HEK293 (cell line): ENCODE measurements around the gene NUMB.

ENCODE experiments used
- CTCF ChIA-PET: fragments of 350-600 bp; formaldehyde crosslinking; extraction: SDS; loops from one replicate; lab custom pipeline; 2021; ENCODE audit warnings: antibody characterized with exemption; lab: Yijun Ruan, JAX
- POLR2A ChIA-PET: fragments of 300-600 bp; formaldehyde crosslinking; extraction: SDS; loops from one replicate; lab custom pipeline; 2020; ENCODE audit warnings: antibody characterized with exemption, inconsistent platforms; lab: Yijun Ruan, JAX
- H3K27ac ChIP-seq: fragments of 200-500 bp; sonication (Bioruptor generic); 2 replicates; pipeline ENCODE4 v1.5.1; 2014; ENCODE audit warnings: low read depth, low read length, control low read depth, inconsistent platforms; ENCODE audit errors: extremely low read depth
- H3K36me3 ChIP-seq, 2 experiments: fragments of 200-500 bp in 1 of 2; sonication (Bioruptor generic) in 1 of 2; 1 replicate in 1 of 2; 2 replicates in 1 of 2; pipeline ENCODE4 v1.5.1; 2014 to 2017; ENCODE audit warnings: inconsistent platforms in 2 of 2, low read length in 2 of 2; ENCODE audit not compliant: control insufficient read depth in 2 of 2, insufficient read depth in 1 of 2
- H3K4me1 ChIP-seq: fragments of 200-500 bp; sonication (Bioruptor generic); 2 replicates; pipeline ENCODE4 v1.5.1; 2014; ENCODE audit warnings: mild to moderate bottlenecking, low read length, inconsistent platforms; ENCODE audit not compliant: control insufficient read depth, insufficient read depth
- H3K4me3 ChIP-seq: 2 replicates; pipeline ENCODE4 v1.5.1; 2011; ENCODE audit warnings: low read depth, mild to moderate bottlenecking, control low read depth, low read length, moderate library complexity
- H3K9me3 ChIP-seq: fragments of 200-500 bp; sonication (Bioruptor generic); 2 replicates; pipeline ENCODE4 v1.5.1; 2014; ENCODE audit warnings: low read depth, low read length, inconsistent platforms; ENCODE audit not compliant: control insufficient read depth, insufficient read depth
- FEZF1 ChIP-seq: fragments of 450-650 bp; formaldehyde crosslinking; IDR thresholded peaks from 2 replicates; pipeline ENCODE4 v1.5.1; 2016; ENCODE audit warnings: missing biosample characterization, missing genetic modification characterization
- HOXC10 ChIP-seq: sonication (generic); formaldehyde crosslinking; IDR thresholded peaks from 2 replicates; pipeline ENCODE4 v1.8.1; 2023; ENCODE audit warnings: mild to moderate bottlenecking, missing genetic modification reagents
- OSR2 ChIP-seq: fragments of 450-650 bp; formaldehyde crosslinking; IDR thresholded peaks from 2 replicates; pipeline ENCODE4 v1.5.1; 2016; ENCODE audit warnings: missing biosample characterization, missing genetic modification characterization
- PRDM1 ChIP-seq: fragments of 450-650 bp; formaldehyde crosslinking; IDR thresholded peaks from 2 replicates; pipeline ENCODE4; 2016; ENCODE audit warnings: missing biosample characterization, missing genetic modification characterization
- SCRT2 ChIP-seq: fragments of 450-650 bp; formaldehyde crosslinking; IDR thresholded peaks from 2 replicates; pipeline ENCODE4 v1.5.1; 2016; ENCODE audit warnings: missing biosample characterization, missing genetic modification characterization
- ZFHX2 ChIP-seq: fragments of 450-650 bp; formaldehyde crosslinking; conservative IDR thresholded peaks from 2 replicates; pipeline ENCODE4 v1.5.1; 2016; ENCODE audit warnings: missing biosample characterization, missing genetic modification characterization
- ZNF157 ChIP-seq: fragments of 450-650 bp; formaldehyde crosslinking; IDR thresholded peaks from 2 replicates; pipeline ENCODE4 v1.5.1; 2016; ENCODE audit warnings: missing biosample characterization, missing genetic modification characterization
- ZNF274 ChIP-seq, 2 experiments: fragments of 200-500 bp in 1 of 2; fragments of 450-650 bp in 1 of 2; sonication (Bioruptor generic) in 1 of 2; formaldehyde crosslinking in 1 of 2; IDR thresholded peaks; 2 replicates each; pipeline versions ENCODE4 v1.5.1 to v1.6.1; 2014 to 2016; ENCODE audit warnings: borderline replicate concordance in 1 of 2, inconsistent platforms in 1 of 2, low read length in 1 of 2, missing biosample characterization in 1 of 2, missing genetic modification characterization in 1 of 2
- ZNF311 ChIP-seq: fragments of 450-650 bp; formaldehyde crosslinking; IDR thresholded peaks from 2 replicates; pipeline ENCODE4 v1.5.1; 2017; ENCODE audit warnings: missing biosample characterization, missing genetic modification characterization, borderline replicate concordance
- ZNF354C ChIP-seq: fragments of 450-650 bp; formaldehyde crosslinking; IDR thresholded peaks from 2 replicates; pipeline ENCODE4 v1.5.1; 2016; ENCODE audit warnings: missing biosample characterization, missing genetic modification characterization, low read depth, borderline replicate concordance
- ZNF423 ChIP-seq: fragments of 450-650 bp; formaldehyde crosslinking; IDR thresholded peaks from 2 replicates; pipeline ENCODE4 v1.5.1; 2016; ENCODE audit warnings: missing biosample characterization, missing genetic modification characterization
- ZNF530 ChIP-seq: fragments of 450-650 bp; formaldehyde crosslinking; IDR thresholded peaks from 2 replicates; pipeline ENCODE4 v1.5.1; 2016; ENCODE audit warnings: low read depth, missing biosample characterization, missing genetic modification characterization
- ZNF621 ChIP-seq: fragments of 450-650 bp; formaldehyde crosslinking; IDR thresholded peaks from 2 replicates; pipeline ENCODE4 v1.5.1; 2017; ENCODE audit warnings: missing biosample characterization, missing genetic modification characterization
- ZSCAN16 ChIP-seq: fragments of 450-650 bp; formaldehyde crosslinking; IDR thresholded peaks from 2 replicates; pipeline ENCODE4 v1.5.1; 2016; ENCODE audit warnings: missing biosample characterization, missing genetic modification characterization
- ZSCAN30 ChIP-seq: fragments of 450-650 bp; IDR thresholded peaks from 2 replicates; pipeline ENCODE4 v1.5.1; 2018; ENCODE audit warnings: missing biosample characterization, mild to moderate bottlenecking, missing genetic modification characterization, moderate library complexity
- TF ChIP-seq, protein P1 (sequence below): fragments of 450-650 bp; formaldehyde crosslinking; IDR thresholded peaks from 2 replicates; pipeline ENCODE4 v1.5.1; 2016; ENCODE audit warnings: missing biosample characterization, missing genetic modification characterization
- TF ChIP-seq, protein P2 (sequence below): fragments of 450-650 bp; formaldehyde crosslinking; IDR thresholded peaks from 2 replicates; pipeline ENCODE4 v1.5.1; 2016; ENCODE audit warnings: missing biosample characterization, missing genetic modification characterization
- TF ChIP-seq, protein P3 (sequence below): fragments of 450-650 bp; formaldehyde crosslinking; IDR thresholded peaks from 2 replicates; pipeline ENCODE4 v1.5.1; 2017; ENCODE audit warnings: missing biosample characterization, missing genetic modification characterization
- TF ChIP-seq, protein P4 (sequence below): fragments of 450-650 bp; formaldehyde crosslinking; IDR thresholded peaks from 2 replicates; pipeline ENCODE4 v1.5.1; 2016; ENCODE audit warnings: missing biosample characterization, missing genetic modification characterization
- TF ChIP-seq, protein P5 (sequence below): fragments of 450-650 bp; formaldehyde crosslinking; optimal IDR thresholded peaks from 2 replicates; pipeline ENCODE3; 2016; ENCODE audit warnings: missing biosample characterization, mild to moderate bottlenecking, missing genetic modification characterization

NUMB gene

DNA sequence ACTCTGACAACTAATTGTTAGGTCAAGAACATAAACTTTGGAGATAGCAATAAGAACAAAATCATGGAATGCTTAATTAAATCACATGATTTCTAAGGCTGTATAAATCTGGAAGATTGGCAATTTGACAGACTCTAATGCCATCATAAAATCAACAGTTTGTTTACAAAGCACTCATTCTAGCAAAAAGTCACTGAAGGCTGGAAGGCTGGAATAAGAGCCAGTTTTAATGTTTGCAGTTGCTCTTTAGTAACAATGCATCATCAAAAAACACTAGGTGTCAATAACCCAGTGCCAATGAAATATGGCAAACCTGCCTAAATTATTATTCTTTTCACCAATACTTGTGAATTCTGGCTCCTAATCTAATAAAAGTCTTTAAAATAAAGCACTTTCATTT, 65.0 kb downstream of the NUMB start:
- no peak overlapping the region for H3K27ac ChIP-seq
- TF ChIP-seq HOXC10 (CRISPR knock-in tag) (no peak), SCRT2 (tag by site-specific recombination) (peak; percentile 80), ZSCAN30 (0 out of 2 replicates have a peak, but pooled peaks have one; percentile 9), ZNF354C (tag by site-specific recombination) (no peak), ZNF274 (IDR thresholded peaks at IDR 0.05; ENCODE audit: low read length) (no peak), ZNF274 (tag by site-specific recombination; IDR thresholded peaks at IDR 0.05; ENCODE audit: borderline replicate concordance) (no peak), ZNF530 (tag by site-specific recombination) (no peak), ZNF311 (tag by site-specific recombination) (no peak), ZSCAN16 (tag by site-specific recombination) (0 out of 2 replicates have a peak, but pooled peaks have one; percentile 53)
- TF ChIP-seq, protein P1, sequence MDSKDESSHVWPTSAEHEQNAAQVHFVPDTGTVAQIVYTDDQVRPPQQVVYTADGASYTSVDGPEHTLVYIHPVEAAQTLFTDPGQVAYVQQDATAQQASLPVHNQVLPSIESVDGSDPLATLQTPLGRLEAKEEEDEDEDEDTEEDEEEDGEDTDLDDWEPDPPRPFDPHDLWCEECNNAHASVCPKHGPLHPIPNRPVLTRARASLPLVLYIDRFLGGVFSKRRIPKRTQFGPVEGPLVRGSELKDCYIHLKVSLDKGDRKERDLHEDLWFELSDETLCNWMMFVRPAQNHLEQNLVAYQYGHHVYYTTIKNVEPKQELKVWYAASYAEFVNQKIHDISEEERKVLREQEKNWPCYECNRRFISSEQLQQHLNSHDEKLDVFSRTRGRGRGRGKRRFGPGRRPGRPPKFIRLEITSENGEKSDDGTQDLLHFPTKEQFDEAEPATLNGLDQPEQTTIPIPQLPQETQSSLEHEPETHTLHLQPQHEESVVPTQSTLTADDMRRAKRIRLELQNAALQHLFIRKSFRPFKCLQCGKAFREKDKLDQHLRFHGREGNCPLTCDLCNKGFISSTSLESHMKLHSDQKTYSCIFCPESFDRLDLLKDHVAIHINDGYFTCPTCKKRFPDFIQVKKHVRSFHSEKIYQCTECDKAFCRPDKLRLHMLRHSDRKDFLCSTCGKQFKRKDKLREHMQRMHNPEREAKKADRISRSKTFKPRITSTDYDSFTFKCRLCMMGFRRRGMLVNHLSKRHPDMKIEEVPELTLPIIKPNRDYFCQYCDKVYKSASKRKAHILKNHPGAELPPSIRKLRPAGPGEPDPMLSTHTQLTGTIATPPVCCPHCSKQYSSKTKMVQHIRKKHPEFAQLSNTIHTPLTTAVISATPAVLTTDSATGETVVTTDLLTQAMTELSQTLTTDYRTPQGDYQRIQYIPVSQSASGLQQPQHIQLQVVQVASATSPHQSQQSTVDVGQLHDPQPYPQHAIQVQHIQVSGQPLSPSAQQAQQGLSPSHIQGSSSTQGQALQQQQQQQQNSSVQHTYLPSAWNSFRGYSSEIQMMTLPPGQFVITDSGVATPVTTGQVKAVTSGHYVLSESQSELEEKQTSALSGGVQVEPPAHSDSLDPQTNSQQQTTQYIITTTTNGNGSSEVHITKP (tag by site-specific recombination): no peak
- TF ChIP-seq, protein P2, sequence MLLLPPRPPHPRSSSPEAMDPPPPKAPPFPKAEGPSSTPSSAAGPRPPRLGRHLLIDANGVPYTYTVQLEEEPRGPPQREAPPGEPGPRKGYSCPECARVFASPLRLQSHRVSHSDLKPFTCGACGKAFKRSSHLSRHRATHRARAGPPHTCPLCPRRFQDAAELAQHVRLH (tag by site-specific recombination): no peak
- TF ChIP-seq, protein P3, sequence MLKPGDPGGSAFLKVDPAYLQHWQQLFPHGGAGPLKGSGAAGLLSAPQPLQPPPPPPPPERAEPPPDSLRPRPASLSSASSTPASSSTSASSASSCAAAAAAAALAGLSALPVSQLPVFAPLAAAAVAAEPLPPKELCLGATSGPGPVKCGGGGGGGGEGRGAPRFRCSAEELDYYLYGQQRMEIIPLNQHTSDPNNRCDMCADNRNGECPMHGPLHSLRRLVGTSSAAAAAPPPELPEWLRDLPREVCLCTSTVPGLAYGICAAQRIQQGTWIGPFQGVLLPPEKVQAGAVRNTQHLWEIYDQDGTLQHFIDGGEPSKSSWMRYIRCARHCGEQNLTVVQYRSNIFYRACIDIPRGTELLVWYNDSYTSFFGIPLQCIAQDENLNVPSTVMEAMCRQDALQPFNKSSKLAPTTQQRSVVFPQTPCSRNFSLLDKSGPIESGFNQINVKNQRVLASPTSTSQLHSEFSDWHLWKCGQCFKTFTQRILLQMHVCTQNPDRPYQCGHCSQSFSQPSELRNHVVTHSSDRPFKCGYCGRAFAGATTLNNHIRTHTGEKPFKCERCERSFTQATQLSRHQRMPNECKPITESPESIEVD (tag by site-specific recombination): peak; percentile 66
- H3K4me3 ChIP-seq: no peak overlapping the region
- ChIA-PET CTCF (no interaction called here), POLR2A (no interaction called here)
- no peaks in the 10 kb centered on the region for H3K36me3 ChIP-seq
- peaks cover 21% of the 10 kb centered on the region; the same call in 1 of the 2 replicates for H3K4me1 ChIP-seq
- no peaks in the 10 kb centered on the region for H3K9me3 ChIP-seq

- ChIA-PET CTCF (interaction anchor here (0.9 kb wide), 1 partner anchor 252 kb away, joined by 3 read pairs; the partner anchor contains the start of gene DNAL1), POLR2A (interaction anchor here (0.6 kb wide), 1 partner anchor 178 kb away, joined by 4 read pairs; no protein-coding TSS in a partner anchor)
- no peak overlapping the region for H3K27ac ChIP-seq
- TF ChIP-seq PRDM1 (tag by site-specific recombination) (no peak), ZNF621 (tag by site-specific recombination) (no peak), FEZF1 (no peak), ZNF157 (tag by site-specific recombination) (no peak), ZFHX2 (no peak), ZNF423 (tag by site-specific recombination) (no peak), OSR2 (tag by site-specific recombination) (no peak)
- TF ChIP-seq, protein P4, sequence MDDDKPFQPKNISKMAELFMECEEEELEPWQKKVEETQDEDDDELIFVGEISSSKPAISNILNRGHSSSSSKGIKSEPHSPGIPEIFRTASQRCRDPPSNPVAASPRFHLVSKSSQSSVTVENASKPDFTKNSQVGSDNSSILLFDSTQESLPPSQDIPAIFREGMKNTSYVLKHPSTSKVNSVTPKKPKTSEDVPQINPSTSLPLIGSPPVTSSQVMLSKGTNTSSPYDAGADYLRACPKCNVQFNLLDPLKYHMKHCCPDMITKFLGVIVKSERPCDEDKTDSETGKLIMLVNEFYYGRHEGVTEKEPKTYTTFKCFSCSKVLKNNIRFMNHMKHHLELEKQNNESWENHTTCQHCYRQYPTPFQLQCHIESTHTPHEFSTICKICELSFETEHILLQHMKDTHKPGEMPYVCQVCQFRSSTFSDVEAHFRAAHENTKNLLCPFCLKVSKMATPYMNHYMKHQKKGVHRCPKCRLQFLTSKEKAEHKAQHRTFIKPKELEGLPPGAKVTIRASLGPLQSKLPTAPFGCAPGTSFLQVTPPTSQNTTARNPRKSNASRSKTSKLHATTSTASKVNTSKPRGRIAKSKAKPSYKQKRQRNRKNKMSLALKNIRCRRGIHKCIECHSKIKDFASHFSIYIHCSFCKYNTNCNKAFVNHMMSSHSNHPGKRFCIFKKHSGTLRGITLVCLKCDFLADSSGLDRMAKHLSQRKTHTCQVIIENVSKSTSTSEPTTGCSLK: no peak
- TF ChIP-seq, protein P5, sequence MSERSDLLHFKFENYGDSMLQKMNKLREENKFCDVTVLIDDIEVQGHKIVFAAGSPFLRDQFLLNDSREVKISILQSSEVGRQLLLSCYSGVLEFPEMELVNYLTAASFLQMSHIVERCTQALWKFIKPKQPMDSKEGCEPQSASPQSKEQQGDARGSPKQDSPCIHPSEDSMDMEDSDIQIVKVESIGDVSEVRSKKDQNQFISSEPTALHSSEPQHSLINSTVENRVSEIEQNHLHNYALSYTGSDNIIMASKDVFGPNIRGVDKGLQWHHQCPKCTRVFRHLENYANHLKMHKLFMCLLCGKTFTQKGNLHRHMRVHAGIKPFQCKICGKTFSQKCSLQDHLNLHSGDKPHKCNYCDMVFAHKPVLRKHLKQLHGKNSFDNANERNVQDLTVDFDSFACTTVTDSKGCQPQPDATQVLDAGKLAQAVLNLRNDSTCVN (tag by site-specific recombination): no peak
Observed at GRCh38 chr14:73392329-73393257, 65.8 kb downstream of the NUMB start.

More at GRCh38 chr14:73392329-73393257, 65.8 kb downstream of the NUMB start:
- Histone ChIP-seq H3K9me3 (no peaks in the 10 kb centered on the region), H3K4me3 (no peak overlapping the region), H3K4me1 (peaks cover 17% of the 10 kb centered on the region; the same call in 1 of the 2 replicates), H3K36me3 (no peaks in the 10 kb centered on the region)
